OCI-LY3 (cell line): ENCODE measurements around the gene BORCS6.

Source experiments
- EZH2phosphoT487 ChIP-seq: fragments of 200-600 bp; shearing (Covaris generic); IDR thresholded peaks from 2 replicates; pipeline ENCODE4 v1.6.1; 2018; ENCODE audit warnings: antibody characterized with exemption, mixed run types, low read depth
- TF ChIP-seq, protein P1 (sequence below): fragments of 200-600, 300-600 bp; sonication (generic); IDR thresholded peaks from 2 replicates; pipeline ENCODE4 v1.5.1; 2014; ENCODE audit warnings: antibody characterized with exemption, low read length, low read depth

DNA sequence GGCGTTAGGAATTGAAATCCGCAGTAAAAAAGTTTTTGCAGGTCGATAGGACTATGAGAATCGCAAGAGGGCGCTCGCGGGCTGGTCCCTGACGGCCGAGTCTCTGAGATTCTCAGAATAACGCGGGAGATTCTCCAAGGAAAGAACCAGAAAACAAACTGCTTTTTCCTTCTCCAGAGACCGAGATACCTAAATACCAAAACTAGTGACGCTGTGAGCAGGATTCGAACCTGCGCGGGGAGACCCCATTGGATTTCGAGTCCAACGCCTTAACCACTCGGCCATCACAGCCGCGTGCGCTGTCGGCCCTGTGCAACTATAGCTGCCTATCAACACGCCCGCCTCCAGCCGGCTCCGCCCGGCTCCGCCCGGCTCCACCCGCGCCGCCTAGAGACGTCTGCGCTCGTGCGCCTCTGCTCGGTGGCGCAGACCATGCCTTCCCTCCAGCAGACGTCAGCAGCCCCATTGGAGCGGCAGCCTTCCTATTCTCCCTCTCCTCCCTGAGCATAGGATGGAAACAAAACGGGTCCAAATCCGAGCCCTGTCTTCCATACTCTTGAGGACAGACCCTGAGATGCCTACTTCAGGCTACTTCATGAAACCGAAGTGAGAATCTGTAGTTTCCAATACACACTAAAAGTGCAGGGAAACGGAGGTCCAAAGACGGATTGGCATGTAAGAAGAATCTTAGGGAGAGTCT lies 51.2 kb downstream of the BORCS6 start:
- TF ChIP-seq, protein P1, sequence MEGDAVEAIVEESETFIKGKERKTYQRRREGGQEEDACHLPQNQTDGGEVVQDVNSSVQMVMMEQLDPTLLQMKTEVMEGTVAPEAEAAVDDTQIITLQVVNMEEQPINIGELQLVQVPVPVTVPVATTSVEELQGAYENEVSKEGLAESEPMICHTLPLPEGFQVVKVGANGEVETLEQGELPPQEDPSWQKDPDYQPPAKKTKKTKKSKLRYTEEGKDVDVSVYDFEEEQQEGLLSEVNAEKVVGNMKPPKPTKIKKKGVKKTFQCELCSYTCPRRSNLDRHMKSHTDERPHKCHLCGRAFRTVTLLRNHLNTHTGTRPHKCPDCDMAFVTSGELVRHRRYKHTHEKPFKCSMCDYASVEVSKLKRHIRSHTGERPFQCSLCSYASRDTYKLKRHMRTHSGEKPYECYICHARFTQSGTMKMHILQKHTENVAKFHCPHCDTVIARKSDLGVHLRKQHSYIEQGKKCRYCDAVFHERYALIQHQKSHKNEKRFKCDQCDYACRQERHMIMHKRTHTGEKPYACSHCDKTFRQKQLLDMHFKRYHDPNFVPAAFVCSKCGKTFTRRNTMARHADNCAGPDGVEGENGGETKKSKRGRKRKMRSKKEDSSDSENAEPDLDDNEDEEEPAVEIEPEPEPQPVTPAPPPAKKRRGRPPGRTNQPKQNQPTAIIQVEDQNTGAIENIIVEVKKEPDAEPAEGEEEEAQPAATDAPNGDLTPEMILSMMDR = peak; percentile 63
- TF ChIP-seq EZH2phosphoT487 = no peak
